ENCODE data around the gene TTN. TPM values are rescaled to one million over a fixed set of nuclear protein-coding genes. Genes with fewer than 3 reads are reported as not detected.

TTN gene
- polyA plus RNA-seq (2013, experiment 1 of 2) = 0.11 TPM
- 0.24 TPM for polyA plus RNA-seq (2013, experiment 2 of 2)

- Histone ChIP-seq H3K9ac (ENCODE audit: low read length) (no peak within 1 kb of the TSS), H3K79me2 (ENCODE audit: control insufficient read depth, insufficient read depth, low read length) (no peaks in the 10 kb centered on the region), H3K4me3 (ENCODE audit: low read length) (no peak within 1 kb of the TSS), H3K4me2 (ENCODE audit: low read length) (no peak within 1 kb of the TSS), H3K79me1 (ENCODE audit: low read length) (no peaks in the 10 kb centered on the region), H3K27me3 (ENCODE audit: insufficient read depth, low read length, poor library complexity) (no peaks in the 10 kb centered on the region), H3K23ac (ENCODE audit: low read length) (no peak within 1 kb of the TSS), H3K18ac (ENCODE audit: low read length) (no peak within 1 kb of the TSS), H3K4ac (ENCODE audit: low read depth, low read length) (no peak within 1 kb of the TSS), H3K27ac (ENCODE audit: low read depth, low read length) (no peak within 1 kb of the TSS), H3K4me1 (ENCODE audit: control insufficient read depth, low read depth, low read length) (no peaks in the 10 kb centered on the region), H2AK5ac (ENCODE audit: low read length) (no peak within 1 kb of the TSS), H2BK15ac (replicated peaks; ENCODE audit: low read depth) (no peak within 1 kb of the TSS), H3K36me3 (ENCODE audit: control insufficient read depth, insufficient read depth, low read length) (no peaks in the 10 kb centered on the region), H2BK120ac (ENCODE audit: low read depth, low read length) (no peak within 1 kb of the TSS), H3K56ac (ENCODE audit: low read length) (no peak within 1 kb of the TSS), H4K8ac (ENCODE audit: low read depth, low read length) (no peak within 1 kb of the TSS), H2BK5ac (ENCODE audit: low read length) (no peak within 1 kb of the TSS), H4K5ac (ENCODE audit: low read length) (no peak within 1 kb of the TSS)
- no CpG with 5 or more reads among the region's 10 CpGs for WGBS (ENCODE audit: extremely low coverage, insufficient coverage, low lambda C conversion rate)
- no peak for DNase-seq
Measured at GRCh38 chr2:178807227-178808008, at the start of gene TTN. Gene TTN (minus strand): TSS chr2:178807423. CDS start chr2:178804642, 2,781 bp downstream.

GRCh38 chr2:178855151-178855550 is 47.9 kb upstream of the TTN start:
- Histone ChIP-seq H3K4ac (ENCODE audit: low read depth, low read length) (no peak overlapping the region), H2AK5ac (ENCODE audit: low read length) (no peak overlapping the region), H3K79me1 (ENCODE audit: low read length) (no peaks in the 10 kb centered on the region), H3K9ac (ENCODE audit: low read length) (no peak overlapping the region), H3K4me2 (ENCODE audit: low read length) (no peak overlapping the region), H3K27ac (ENCODE audit: low read depth, low read length) (no peak overlapping the region), H2BK5ac (ENCODE audit: low read length) (no peak overlapping the region), H3K36me3 (ENCODE audit: control insufficient read depth, insufficient read depth, low read length) (no peaks in the 10 kb centered on the region), H3K79me2 (ENCODE audit: control insufficient read depth, insufficient read depth, low read length) (no peaks in the 10 kb centered on the region), H3K18ac (ENCODE audit: low read length) (no peak overlapping the region), H4K5ac (ENCODE audit: low read length) (no peak overlapping the region), H3K4me1 (ENCODE audit: control insufficient read depth, low read depth, low read length) (no peaks in the 10 kb centered on the region), H4K8ac (ENCODE audit: low read depth, low read length) (no peak overlapping the region), H2BK15ac (replicated peaks; ENCODE audit: low read depth) (no peak overlapping the region), H3K56ac (ENCODE audit: low read length) (no peak overlapping the region), H3K23ac (ENCODE audit: low read length) (no peak overlapping the region), H3K4me3 (ENCODE audit: low read length) (no peak overlapping the region), H3K27me3 (ENCODE audit: insufficient read depth, low read length, poor library complexity) (no peaks in the 10 kb centered on the region), H2BK120ac (ENCODE audit: low read depth, low read length) (no peak overlapping the region)
- no peak for DNase-seq

- H2BK15ac ChIP-seq (replicated peaks; ENCODE audit: low read depth) = no peak overlapping the region
- no peak overlapping the region for H3K4me2 ChIP-seq (ENCODE audit: low read length)
- no peaks in the 10 kb centered on the region for H3K79me1 ChIP-seq (ENCODE audit: low read length)
- no peak overlapping the region for H3K4me3 ChIP-seq (ENCODE audit: low read length)
- H3K18ac ChIP-seq (ENCODE audit: low read length) = no peak overlapping the region
- no peak overlapping the region for H3K4ac ChIP-seq (ENCODE audit: low read depth, low read length)
- no peaks in the 10 kb centered on the region for H3K79me2 ChIP-seq (ENCODE audit: control insufficient read depth, insufficient read depth, low read length)
- peaks cover 2% of the 10 kb centered on the region for H3K4me1 ChIP-seq (ENCODE audit: control insufficient read depth, low read depth, low read length)
- no CpG with 5 or more reads among the region's 5 CpGs for WGBS (ENCODE audit: extremely low coverage, insufficient coverage, low lambda C conversion rate)
- no peaks in the 10 kb centered on the region for H3K36me3 ChIP-seq (ENCODE audit: control insufficient read depth, insufficient read depth, low read length)
- H4K8ac ChIP-seq (ENCODE audit: low read depth, low read length) = no peak overlapping the region
- H3K27me3 ChIP-seq (ENCODE audit: insufficient read depth, low read length, poor library complexity) = no peaks in the 10 kb centered on the region
- no peak overlapping the region for H4K5ac ChIP-seq (ENCODE audit: low read length)
- H3K23ac ChIP-seq (ENCODE audit: low read length) = no peak overlapping the region
- no peak overlapping the region for H2AK5ac ChIP-seq (ENCODE audit: low read length)
- H3K56ac ChIP-seq (ENCODE audit: low read length) = no peak overlapping the region
- no peak overlapping the region for H2BK120ac ChIP-seq (ENCODE audit: low read depth, low read length)
- no peak overlapping the region for H2BK5ac ChIP-seq (ENCODE audit: low read length)
- no peak for DNase-seq
- H3K9ac ChIP-seq (ENCODE audit: low read length) = no peak overlapping the region
- H3K27ac ChIP-seq (ENCODE audit: low read depth, low read length) = no peak overlapping the region
Measured at GRCh38 chr2:178848335-178848734, 41.1 kb upstream of the TTN start.

GRCh38 chr2:178846458-178846802 is 39.2 kb upstream of the TTN start:
- H2BK5ac ChIP-seq (ENCODE audit: low read length) = no peak overlapping the region
- H4K5ac ChIP-seq (ENCODE audit: low read length) = no peak overlapping the region
- no peak overlapping the region for H3K4me2 ChIP-seq (ENCODE audit: low read length)
- no peak overlapping the region for H2BK120ac ChIP-seq (ENCODE audit: low read depth, low read length)
- peaks cover 2% of the 10 kb centered on the region for H3K4me1 ChIP-seq (ENCODE audit: control insufficient read depth, low read depth, low read length)
- H2AK5ac ChIP-seq (ENCODE audit: low read length) = no peak overlapping the region
- no peak overlapping the region for H3K18ac ChIP-seq (ENCODE audit: low read length)
- no peak overlapping the region for H4K8ac ChIP-seq (ENCODE audit: low read depth, low read length)
- H3K23ac ChIP-seq (ENCODE audit: low read length) = no peak overlapping the region
- H3K27me3 ChIP-seq (ENCODE audit: insufficient read depth, low read length, poor library complexity) = no peaks in the 10 kb centered on the region
- no peak overlapping the region for H3K9ac ChIP-seq (ENCODE audit: low read length)
- no peak overlapping the region for H3K56ac ChIP-seq (ENCODE audit: low read length)
- WGBS (ENCODE audit: extremely low coverage, insufficient coverage, low lambda C conversion rate) = no CpG with 5 or more reads among the region's 2 CpGs
- no peak overlapping the region for H3K4ac ChIP-seq (ENCODE audit: low read depth, low read length)
- no peak overlapping the region for H3K4me3 ChIP-seq (ENCODE audit: low read length)
- DNase-seq = no peak
- H3K27ac ChIP-seq (ENCODE audit: low read depth, low read length) = no peak overlapping the region
- no peaks in the 10 kb centered on the region for H3K79me1 ChIP-seq (ENCODE audit: low read length)
- no peaks in the 10 kb centered on the region for H3K79me2 ChIP-seq (ENCODE audit: control insufficient read depth, insufficient read depth, low read length)
- H3K36me3 ChIP-seq (ENCODE audit: control insufficient read depth, insufficient read depth, low read length) = no peaks in the 10 kb centered on the region
- no peak overlapping the region for H2BK15ac ChIP-seq (replicated peaks; ENCODE audit: low read depth)

GRCh38 chr2:178845566-178846457 is 38.6 kb upstream of the TTN start:
- Histone ChIP-seq H3K4me1 (ENCODE audit: control insufficient read depth, low read depth, low read length) (peaks cover 2% of the 10 kb centered on the region), H3K56ac (ENCODE audit: low read length) (no peak overlapping the region), H3K27me3 (ENCODE audit: insufficient read depth, low read length, poor library complexity) (no peaks in the 10 kb centered on the region), H3K79me2 (ENCODE audit: control insufficient read depth, insufficient read depth, low read length) (no peaks in the 10 kb centered on the region), H2AK5ac (ENCODE audit: low read length) (no peak overlapping the region), H3K9ac (ENCODE audit: low read length) (no peak overlapping the region), H4K5ac (ENCODE audit: low read length) (no peak overlapping the region), H3K23ac (ENCODE audit: low read length) (no peak overlapping the region), H3K4me3 (ENCODE audit: low read length) (no peak overlapping the region), H3K18ac (ENCODE audit: low read length) (no peak overlapping the region), H2BK15ac (replicated peaks; ENCODE audit: low read depth) (no peak overlapping the region), H3K27ac (ENCODE audit: low read depth, low read length) (no peak overlapping the region), H2BK120ac (ENCODE audit: low read depth, low read length) (no peak overlapping the region), H3K36me3 (ENCODE audit: control insufficient read depth, insufficient read depth, low read length) (no peaks in the 10 kb centered on the region), H3K79me1 (ENCODE audit: low read length) (no peaks in the 10 kb centered on the region), H2BK5ac (ENCODE audit: low read length) (no peak overlapping the region), H4K8ac (ENCODE audit: low read depth, low read length) (no peak overlapping the region), H3K4ac (ENCODE audit: low read depth, low read length) (no peak overlapping the region), H3K4me2 (ENCODE audit: low read length) (no peak overlapping the region)
- no peak for DNase-seq
- WGBS (ENCODE audit: extremely low coverage, insufficient coverage, low lambda C conversion rate) = no CpG with 5 or more reads among the region's 2 CpGs
